Placental epithelial cell (primary cell): ENCODE data around the gene GFY. TPM values are rescaled to one million over a fixed set of nuclear protein-coding genes. Genes with fewer than 3 reads are reported as not detected.

Experiments used
- total RNA-seq: library from RNA; depleted of rRNA; stranded (reverse); fragments of >200 nt; gene quantifications from 2 replicates; pipeline ENCODE4 v1.2.3, GENCODE V29; 2012

Gene GFY, protein sequence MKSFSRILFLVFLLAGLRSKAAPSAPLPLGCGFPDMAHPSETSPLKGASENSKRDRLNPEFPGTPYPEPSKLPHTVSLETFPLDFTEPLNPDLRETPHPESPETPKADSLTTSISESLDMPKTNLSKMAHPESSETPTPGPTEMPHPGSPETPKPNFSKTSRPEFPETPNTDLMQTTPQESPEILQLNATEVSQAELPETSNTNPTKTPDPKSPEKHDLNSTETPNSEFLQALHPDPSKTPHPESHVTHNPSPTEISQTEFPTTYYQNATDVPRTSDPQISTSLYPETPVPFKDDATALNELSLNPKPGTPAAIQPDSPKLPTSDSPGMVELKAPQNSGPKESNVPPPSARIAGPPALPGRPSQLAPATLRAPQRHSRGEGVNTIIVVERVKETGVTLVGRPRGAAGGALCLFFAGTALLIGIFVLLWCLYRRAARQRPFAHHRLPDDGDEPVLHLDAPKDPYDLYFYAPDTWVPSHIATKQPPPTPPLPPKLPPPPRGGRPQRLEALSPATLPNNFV
- not detected in 2 replicates for total RNA-seq

GRCh38 chr19:49425178-49425577 lies at the start of gene GFY:
Gene GFY (plus strand): TSS chr19:49425388. CDS start chr19:49426431, 1,043 bp downstream.

DNA sequence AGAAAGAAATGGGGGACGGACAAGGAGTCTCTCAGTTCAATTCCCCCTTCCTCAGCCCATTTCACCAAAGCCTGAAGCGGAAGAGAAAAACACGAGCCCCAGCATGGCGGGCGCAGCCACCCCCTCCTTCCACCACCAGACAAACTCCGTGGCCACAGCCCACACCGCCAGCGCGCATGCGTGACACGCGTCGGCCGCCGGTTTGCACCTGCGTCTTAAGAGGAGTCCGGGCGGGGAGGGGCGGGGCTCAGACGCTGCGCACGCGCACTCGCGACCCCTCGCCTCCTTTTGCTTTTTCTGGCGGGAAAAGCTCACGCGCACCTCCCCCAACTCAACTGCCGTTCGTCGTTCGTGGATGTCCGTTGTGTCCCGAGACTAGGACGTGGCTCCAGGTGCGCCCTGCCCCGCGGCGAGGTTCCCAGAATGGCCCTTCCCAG lies 37.2 kb upstream of the GFY start, which contains the start of gene KASH5:
Gene KASH5 (plus strand): TSS at position 314 of the 437 bp plus-strand sequence. CDS start 2,635 bp downstream, outside the sequence.

GRCh38 chr19:49423071-49423984 lies 1.9 kb upstream of the GFY start, which contains the start of gene PTH2:
Gene PTH2 (minus strand): TSS chr19:49423441. CDS start chr19:49423339, 102 bp downstream.

GRCh38 chr19:49441210-49441959 lies 16.2 kb downstream of the GFY start, which contains the start of gene SLC17A7:
Gene SLC17A7 (minus strand): TSS chr19:49441527. CDS start chr19:49441379, 148 bp downstream.

DNA sequence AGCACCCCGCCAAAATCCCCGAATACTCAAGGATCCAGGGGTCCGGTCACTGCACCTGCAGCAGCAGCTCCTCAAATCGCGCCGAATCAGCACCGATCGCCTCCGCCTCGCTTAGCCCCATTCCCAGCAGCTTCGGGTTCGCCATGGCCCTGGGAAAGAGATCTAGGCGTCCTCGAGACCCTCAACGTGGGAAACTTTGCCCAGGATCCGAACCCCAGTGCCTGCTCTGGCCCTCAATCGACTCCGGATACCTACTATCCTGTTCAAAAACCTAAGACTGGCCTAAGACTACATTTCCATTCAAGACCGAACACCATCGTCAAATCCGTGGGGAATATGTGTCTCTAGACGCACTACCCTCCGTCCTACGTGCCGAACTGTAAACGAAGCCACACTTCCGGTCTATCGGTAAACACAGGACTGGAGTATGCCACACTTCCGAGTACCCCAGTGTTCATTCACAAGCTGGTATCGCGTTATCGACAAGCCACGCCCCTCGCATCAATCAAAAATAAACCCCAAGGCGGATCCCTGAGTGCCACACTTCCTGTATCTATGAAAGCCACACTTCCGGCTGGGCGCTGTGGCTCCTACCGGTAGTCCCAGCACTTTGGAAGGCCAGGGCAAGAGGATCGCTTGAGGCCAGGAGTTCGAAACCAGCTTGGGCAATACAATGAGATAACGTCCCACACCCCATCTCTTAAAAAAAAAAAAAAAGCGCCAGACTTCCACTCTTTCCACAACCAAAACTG lies 26.4 kb downstream of the GFY start, which contains the start of gene PIH1D1:
Gene PIH1D1 (minus strand): TSS at position 385 of the 752 bp plus-strand sequence. CDS start 240 bp downstream, at position 145.

GRCh38 chr19:49453013-49453756 lies 28.0 kb downstream of the GFY start, which contains the start of gene ALDH16A1:
Gene ALDH16A1 (plus strand): TSS chr19:49453225. CDS start chr19:49453332, 107 bp downstream.

DNA sequence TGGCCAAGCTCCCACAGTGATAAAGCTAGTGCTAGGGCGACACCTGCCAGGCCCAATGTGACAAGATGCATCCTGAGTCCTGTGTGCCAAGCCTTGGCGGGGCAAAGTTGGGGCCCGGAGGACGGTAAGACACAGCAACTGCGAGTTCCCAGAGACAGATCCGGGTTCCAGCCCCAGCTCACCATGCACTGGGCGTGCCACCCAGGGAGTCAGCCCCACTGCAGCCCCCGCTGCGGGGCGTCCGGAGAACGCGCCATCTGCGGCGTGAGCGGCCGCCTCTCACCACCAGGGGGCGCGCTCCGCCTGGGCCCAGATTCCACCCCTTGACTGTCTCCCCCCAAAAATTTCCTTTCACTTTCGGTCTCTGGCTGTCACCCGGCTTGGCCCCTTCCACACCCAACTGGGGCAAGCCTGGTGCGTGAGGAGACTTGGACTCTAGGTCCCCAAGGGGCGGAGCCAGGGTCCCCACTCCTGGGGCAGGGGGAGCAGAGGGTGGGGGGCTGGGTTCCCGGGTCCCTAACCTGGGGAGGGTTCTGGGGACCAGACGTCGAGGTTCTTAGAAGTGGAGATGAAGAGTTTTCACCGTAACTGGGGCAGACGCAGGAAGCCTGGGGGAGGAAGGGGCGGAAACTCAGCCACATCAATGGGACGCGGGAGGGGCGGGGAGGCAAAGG lies 48.8 kb downstream of the GFY start, which contains the start of gene FLT3LG:
Gene FLT3LG (plus strand): TSS at position 348 of the 674 bp plus-strand sequence. CDS start 425 bp downstream, outside the sequence.

Other genes starting within 250 kb of the GFY start
- under 0.01 TPM in 1 of 2 replicates, not detected in the other for gene SLC6A16, start 100.2 kb upstream of the GFY start, total RNA-seq
- gene CD37, start 90.0 kb upstream of the GFY start, total RNA-seq = not detected in 2 replicates
- 5.1 and 18.8 TPM in 2 replicates for gene TEAD2, start 63.0 kb upstream of the GFY start, total RNA-seq
- 0.39 TPM in 1 of 2 replicates, not detected in the other for gene DKKL1, start 61.5 kb upstream of the GFY start, total RNA-seq
- gene KASH5, start 37.1 kb upstream of the GFY start, total RNA-seq = not detected in 2 replicates
- gene PTH2, start 1.9 kb upstream of the GFY start, total RNA-seq = not detected in 2 replicates
- gene SLC17A7, start 16.1 kb downstream of the GFY start, total RNA-seq = under 0.01 TPM in 1 of 2 replicates, not detected in the other
- 84.0 and 118 TPM in 2 replicates for gene PIH1D1, start 26.4 kb downstream of the GFY start, total RNA-seq
- gene ALDH16A1, start 27.8 kb downstream of the GFY start, total RNA-seq = 27.1 and 34.2 TPM in 2 replicates
- 0.79 TPM in 1 of 2 replicates, not detected in the other for gene FLT3LG, start 48.8 kb downstream of the GFY start, total RNA-seq
- gene RPL13A, start 62.2 kb downstream of the GFY start, total RNA-seq = 2,267 and 3,501 TPM in 2 replicates
- 2,287 and 2,633 TPM in 2 replicates for gene RPS11, start 71.0 kb downstream of the GFY start, total RNA-seq
- 39.7 and 108 TPM in 2 replicates for gene FCGRT, start 87.3 kb downstream of the GFY start, total RNA-seq
- gene RCN3, start 102.6 kb downstream of the GFY start, total RNA-seq = 39.7 and 79.5 TPM in 2 replicates
- gene NOSIP, start 155.2 kb downstream of the GFY start, total RNA-seq = 64.0 and 72.6 TPM in 2 replicates
- gene PRRG2, start 155.9 kb downstream of the GFY start, total RNA-seq = 8.6 and 11.2 TPM in 2 replicates
- 4.4 and 5.9 TPM in 2 replicates for gene PRR12, start 165.8 kb downstream of the GFY start, total RNA-seq
- gene RRAS, start 214.8 kb downstream of the GFY start, total RNA-seq = 50.3 and 51.6 TPM in 2 replicates
- gene SCAF1, start 216.8 kb downstream of the GFY start, total RNA-seq = 19.6 and 31.6 TPM in 2 replicates
- gene IRF3, start 240.5 kb downstream of the GFY start, total RNA-seq = 64.0 and 64.4 TPM in 2 replicates
- gene BCL2L12, start 240.5 kb downstream of the GFY start, total RNA-seq = 8.2 and 16.1 TPM in 2 replicates